ENCODE data around the gene ZSWIM8. TPM values are rescaled to one million over a fixed set of nuclear protein-coding genes. Genes with fewer than 3 reads are reported as not detected.
"Not testable (repeated sequence)": the region's sequence is repeated elsewhere in the genome, so short reads cannot be mapped to it uniquely, and the experiment has no call there.

The ZSWIM8 gene
- total and polyA plus RNA-seq, 10 of the 15 experiments (the other 5 are each of a cell fraction or from before 2014, with no cell fraction given): 7.8 to 47.1 (median 23.6) TPM

GRCh38 chr10:73795491-73795890 lies 10.1 kb downstream of the ZSWIM8 start:
- SMC1A ChIA-PET (ENCODE audit: uncharacterized antibody, unreplicated experiment): interaction anchor here (0.6 to 1.3 kb wide), 2 partner anchors 12 to 594 kb away, joined by 3 read pairs; no protein-coding TSS in a partner anchor
- H3K27ac ChIP-seq (ENCODE audit: control insufficient read depth, insufficient read depth); in situ Hi-C loops (cut with MboI); H3K4me1 ChIP-seq (ENCODE audit: control insufficient read depth, insufficient read depth, low read length); ATAC-seq; H3K9ac ChIP-seq (ENCODE audit: control insufficient read depth, insufficient read depth, low read length); BruUV-seq (replicated peaks); H2AFZ ChIP-seq (ENCODE audit: control insufficient read depth, low read depth, low read length); H3K27me3 ChIP-seq (replicated peaks in 1 of 2; ENCODE audit: control insufficient read depth in 2 of 2, insufficient read depth in 2 of 2, low read length in 1 of 2); H3K4me2 ChIP-seq (ENCODE audit: control insufficient read depth, insufficient read depth); intact Hi-C loops (cut with micrococcal nuclease; ENCODE audit: unreplicated experiment); H3K9me3 ChIP-seq (replicated peaks; ENCODE audit: control insufficient read depth, insufficient read depth, low read length); H4K20me1 ChIP-seq (ENCODE audit: control insufficient read depth, insufficient read depth); DNase-seq (ENCODE audit: low read depth, low spot score); FAIRE-seq; H3K79me2 ChIP-seq (ENCODE audit: control insufficient read depth, insufficient read depth, low read length); H3K4me3 ChIP-seq: not testable (repeated sequence)
- TF ChIP-seq POLR2AphosphoS5 (IDR thresholded peaks at IDR 0.05; ENCODE audit: low read length): 0 out of 2 replicates have a peak, but pooled peaks have one; percentile 4
- peaks cover 13 to 32% of the 10 kb centered on the region in 2 experiments for H3K36me3 ChIP-seq (ENCODE audit: control insufficient read depth in 2 of 2, insufficient read depth in 2 of 2, low read length in 1 of 2)
- CTCF ChIA-PET: interaction anchor here (1.6 kb wide), 1 partner anchor 85 kb away, joined by 3 read pairs; no protein-coding TSS in a partner anchor
- RAD21 ChIA-PET (ENCODE audit: unreplicated experiment): interaction anchor here (0.7 kb wide), 1 partner anchor 12 kb away, joined by 4 read pairs; no protein-coding TSS in a partner anchor
- WGBS (ENCODE audit: insufficient coverage, insufficient replicate concordance, low lambda C conversion rate, missing lambda C conversion rate): 92% methylated on average over 10 of the region's 10 CpGs
- POLR2A ChIA-PET: interaction anchor here (1.6 kb wide), 1 partner anchor 16 kb away, joined by 4 read pairs; no protein-coding TSS in a partner anchor

- in situ Hi-C loops (cut with MboI); FAIRE-seq: not testable (repeated sequence)
- POLR2A ChIA-PET: interaction anchor here (1.6 kb wide), 1 partner anchor 17 kb away, joined by 4 read pairs; no protein-coding TSS in a partner anchor
These were observed 10.6 kb downstream of the ZSWIM8 start for GRCh38 chr10:73796035-73796434.

More at GRCh38 chr10:73796035-73796434, 10.6 kb downstream of the ZSWIM8 start:
- H3K4me3 ChIP-seq; DNase-seq (ENCODE audit: low read depth, low spot score); H3K9me3 ChIP-seq (replicated peaks; ENCODE audit: control insufficient read depth, insufficient read depth, low read length); BruUV-seq (replicated peaks); H3K79me2 ChIP-seq (ENCODE audit: control insufficient read depth, insufficient read depth, low read length); H3K27me3 ChIP-seq (replicated peaks in 1 of 2; ENCODE audit: control insufficient read depth in 2 of 2, insufficient read depth in 2 of 2, low read length in 1 of 2); H2AFZ ChIP-seq (ENCODE audit: control insufficient read depth, low read depth, low read length); H3K4me2 ChIP-seq (ENCODE audit: control insufficient read depth, insufficient read depth); intact Hi-C loops (cut with micrococcal nuclease; ENCODE audit: unreplicated experiment); H3K9ac ChIP-seq (ENCODE audit: control insufficient read depth, insufficient read depth, low read length); H3K27ac ChIP-seq (ENCODE audit: control insufficient read depth, insufficient read depth); H4K20me1 ChIP-seq (ENCODE audit: control insufficient read depth, insufficient read depth); H3K4me1 ChIP-seq (ENCODE audit: control insufficient read depth, insufficient read depth, low read length); ATAC-seq: not testable (repeated sequence)
- ChIA-PET CTCF (interaction anchor here (1.6 kb wide), 1 partner anchor 84 kb away, joined by 3 read pairs; no protein-coding TSS in a partner anchor), RAD21 (ENCODE audit: unreplicated experiment) (interaction anchor here (0.7 kb wide), 1 partner anchor 12 kb away, joined by 4 read pairs; no protein-coding TSS in a partner anchor), SMC1A (ENCODE audit: uncharacterized antibody, unreplicated experiment) (interaction anchor here (0.6 kb wide), 1 partner anchor 594 kb away, joined by 3 read pairs; no protein-coding TSS in a partner anchor)
- TF ChIP-seq MEF2A (IDR thresholded peaks at IDR 0.05; ENCODE audit: insufficient read depth, low read depth, low read length): 0 out of 2 replicates have a peak, but pooled peaks have one; percentile 8
- H3K36me3 ChIP-seq (ENCODE audit: control insufficient read depth in 2 of 2, insufficient read depth in 2 of 2, low read length in 1 of 2): peaks cover 15 to 32% of the 10 kb centered on the region in 2 experiments
- WGBS (ENCODE audit: insufficient coverage, insufficient replicate concordance, low lambda C conversion rate, missing lambda C conversion rate): 97% methylated on average over 8 of the region's 8 CpGs

All from GM12878 (cell line).